Retina (tissue), 1 donor: ENCODE measurements around the gene PAK5.

ENCODE experiments used
- DNase-seq: peaks from one replicate; pipeline ENCODE4 v3.0.0-alpha.2; 2016

Gene PAK5

GRCh38 chr20:9574181-9574580 lies 264.7 kb downstream of the PAK5 start:
- no peak for DNase-seq

DNA sequence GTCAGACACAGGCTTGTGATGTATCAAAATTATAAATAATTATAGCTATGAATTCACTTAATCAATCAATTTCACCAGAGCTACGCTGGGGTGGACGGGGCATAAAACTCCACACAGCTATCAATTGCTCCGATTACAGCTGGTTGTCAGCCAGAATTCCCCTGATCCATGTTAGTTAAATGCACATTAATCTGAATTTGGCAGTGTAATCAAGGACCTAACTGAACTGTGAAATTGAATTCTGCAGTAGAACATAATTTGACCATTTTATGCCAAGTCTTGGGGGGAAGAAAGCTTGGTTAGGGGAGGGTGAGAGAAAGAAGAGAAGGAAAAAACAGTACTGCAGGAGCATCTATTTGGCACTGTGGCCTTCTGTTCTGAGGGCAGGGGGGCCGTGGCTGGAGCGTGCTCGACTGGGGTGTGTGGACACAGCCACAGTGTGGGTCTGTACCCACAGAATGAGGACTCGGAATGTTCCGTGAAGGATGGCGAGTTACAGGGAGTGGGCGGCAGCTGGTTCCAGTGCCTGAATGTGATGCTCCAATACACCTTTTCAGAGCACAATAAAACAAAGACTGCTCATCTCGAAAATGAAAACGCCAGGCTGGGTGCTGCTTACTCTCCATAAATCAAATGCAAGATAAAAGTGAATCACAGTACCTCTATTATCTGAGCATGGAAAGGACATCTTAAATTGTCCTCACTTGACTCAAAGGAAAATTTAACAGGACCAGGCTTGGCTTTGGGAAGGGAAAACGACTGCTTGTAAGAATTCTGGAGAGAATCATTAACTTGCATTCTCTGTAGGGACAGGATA lies 265.3 kb downstream of the PAK5 start:
- DNase-seq: peak; percentile 83

- peak; percentile 49 for DNase-seq
These were observed 266.2 kb downstream of the PAK5 start for GRCh38 chr20:9572670-9573069.

DNA sequence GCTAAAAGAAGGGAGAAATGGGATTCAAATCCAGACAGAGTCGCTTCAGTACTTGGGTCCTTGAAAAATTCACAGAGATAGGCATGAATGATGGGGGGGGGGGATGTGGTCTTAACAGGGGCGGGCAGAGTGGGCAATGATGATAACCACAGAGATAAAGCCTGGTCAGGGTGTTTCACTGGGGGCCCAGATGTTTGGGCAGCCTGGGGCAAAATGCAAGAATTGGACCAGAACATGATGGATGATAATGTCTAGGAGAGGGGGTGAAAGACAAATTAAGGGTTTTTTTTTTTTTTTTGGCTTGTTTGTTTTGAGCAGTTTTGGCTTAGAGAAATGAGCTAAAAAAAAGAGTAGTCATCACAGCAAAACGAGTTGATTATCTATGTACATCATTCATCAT lies 267.1 kb downstream of the PAK5 start:
- no peak for DNase-seq

DNA sequence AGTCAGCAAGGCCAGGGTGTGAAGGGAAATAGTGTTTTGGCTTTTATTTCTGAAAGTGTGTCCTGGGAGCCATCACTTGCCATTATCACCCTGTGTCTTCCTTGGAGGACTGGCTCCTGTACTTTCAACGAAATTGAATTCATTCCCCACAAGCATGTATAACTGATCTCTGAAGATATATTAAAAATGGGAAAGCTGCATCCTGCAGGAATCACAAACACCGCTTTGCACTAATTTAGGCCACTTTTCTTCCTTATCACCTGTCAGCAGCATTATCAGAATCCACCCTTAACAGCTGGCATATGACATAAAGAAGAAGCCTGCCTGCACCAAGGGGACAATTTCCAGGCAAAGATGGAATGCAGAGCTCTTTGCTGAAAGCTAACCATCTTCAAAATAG lies 268.3 kb downstream of the PAK5 start:
- no peak for DNase-seq

GRCh38 chr20:9566977-9567376 lies 271.9 kb downstream of the PAK5 start:
- DNase-seq: no peak

DNA sequence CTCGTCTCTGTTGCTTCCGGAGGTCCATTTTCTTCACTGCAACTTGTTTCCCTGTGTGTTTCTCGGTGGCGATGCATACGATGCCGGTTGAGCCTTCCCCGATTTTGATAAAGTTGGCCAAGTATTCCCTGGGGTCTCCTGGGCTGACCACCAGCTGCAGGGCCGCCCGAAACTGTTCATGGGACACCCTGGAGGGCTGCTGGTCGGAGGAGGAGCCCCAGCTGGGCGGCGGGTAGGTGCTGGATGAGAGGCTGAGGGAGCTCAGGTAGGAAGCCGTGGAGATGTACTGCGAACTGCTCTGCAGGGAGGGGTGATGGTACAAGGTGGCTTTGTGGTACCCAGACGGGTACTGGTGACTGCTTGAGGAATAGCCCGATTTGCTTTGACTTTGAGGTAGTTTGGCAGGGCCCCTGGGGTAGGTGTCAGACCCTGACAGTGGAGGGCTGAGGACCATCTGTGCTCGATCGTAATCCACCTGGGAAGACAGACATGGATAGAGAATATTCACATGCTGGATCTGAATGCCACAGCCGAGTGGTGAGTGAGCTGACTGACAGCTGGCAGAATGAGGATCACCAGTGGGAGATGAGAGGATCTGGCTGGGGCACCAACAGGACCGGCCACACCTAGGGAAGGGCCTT lies 272.8 kb downstream of the PAK5 start:
- DNase-seq: no peak

DNA sequence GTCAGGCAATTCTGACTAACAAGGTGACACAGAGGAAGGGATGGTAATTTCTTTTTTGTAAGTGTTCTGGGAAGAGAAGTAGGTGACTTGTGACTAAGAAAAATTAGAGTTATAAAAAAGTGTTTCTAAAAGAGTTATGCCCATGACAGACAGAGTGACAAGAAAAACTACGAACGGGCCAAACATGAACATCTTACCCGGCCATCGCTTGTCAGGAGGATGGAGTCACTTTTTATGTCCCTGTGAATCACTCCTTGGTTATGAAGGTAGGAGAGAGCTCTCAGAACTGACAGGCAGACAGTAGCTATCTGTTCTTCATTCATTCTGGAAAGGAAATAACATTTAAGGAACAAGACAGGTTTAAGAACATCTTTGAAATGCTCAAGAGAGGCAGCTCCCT lies 281.5 kb downstream of the PAK5 start:
- no peak for DNase-seq

DNA sequence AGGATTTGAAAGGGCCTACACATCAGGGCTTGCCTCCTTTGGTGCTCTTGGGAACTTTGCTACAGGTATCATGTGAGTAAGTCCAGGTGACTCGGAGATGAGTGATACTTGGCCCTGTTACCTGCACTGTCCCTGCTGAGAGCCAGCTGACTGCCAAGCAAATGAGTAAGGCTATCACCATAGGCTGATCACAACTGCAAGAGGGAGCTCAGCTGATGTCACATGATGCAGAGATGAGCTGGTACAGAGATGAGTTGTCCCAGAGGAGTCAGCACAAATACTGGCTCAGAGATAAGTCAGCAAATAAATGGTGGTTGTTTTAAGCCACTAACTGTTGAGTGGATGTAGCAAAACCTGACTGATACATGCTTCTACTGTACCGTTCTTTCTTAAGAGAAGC lies 283.1 kb downstream of the PAK5 start:
- no peak for DNase-seq

DNA sequence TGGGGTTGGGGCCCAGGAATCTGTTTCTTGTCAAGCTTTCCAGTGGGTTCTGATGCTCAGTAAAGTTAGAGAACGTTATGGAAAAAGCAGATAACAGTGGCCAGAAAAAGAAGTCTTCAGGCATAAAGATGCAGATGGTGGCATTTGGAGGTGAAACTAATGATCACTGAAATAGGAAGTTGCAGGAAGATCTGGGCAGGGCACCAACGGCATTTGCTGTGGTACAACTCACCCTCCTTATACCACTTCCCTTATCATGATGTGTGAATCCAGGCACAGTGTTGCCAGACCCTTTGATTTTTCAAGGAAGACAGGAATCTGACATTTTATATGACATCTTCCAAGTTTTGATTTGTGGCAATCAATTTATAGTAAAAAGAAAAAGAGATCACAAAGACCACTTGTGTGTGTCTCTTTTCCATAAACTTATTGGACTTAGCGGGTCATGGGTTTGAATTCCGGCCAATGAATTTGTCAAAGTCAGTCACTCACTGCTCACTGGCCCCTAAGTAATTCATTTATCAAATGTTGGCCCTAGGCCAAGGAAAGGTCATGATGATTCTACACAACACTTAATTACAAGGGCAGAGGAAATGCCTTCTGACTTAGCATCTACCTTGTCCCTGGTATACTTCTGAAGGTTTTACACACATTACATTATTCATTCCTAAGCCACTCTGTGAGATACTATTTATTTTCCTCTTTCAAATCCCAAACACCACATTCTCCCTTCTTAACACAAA lies 286.9 kb downstream of the PAK5 start:
- DNase-seq: no peak

DNA sequence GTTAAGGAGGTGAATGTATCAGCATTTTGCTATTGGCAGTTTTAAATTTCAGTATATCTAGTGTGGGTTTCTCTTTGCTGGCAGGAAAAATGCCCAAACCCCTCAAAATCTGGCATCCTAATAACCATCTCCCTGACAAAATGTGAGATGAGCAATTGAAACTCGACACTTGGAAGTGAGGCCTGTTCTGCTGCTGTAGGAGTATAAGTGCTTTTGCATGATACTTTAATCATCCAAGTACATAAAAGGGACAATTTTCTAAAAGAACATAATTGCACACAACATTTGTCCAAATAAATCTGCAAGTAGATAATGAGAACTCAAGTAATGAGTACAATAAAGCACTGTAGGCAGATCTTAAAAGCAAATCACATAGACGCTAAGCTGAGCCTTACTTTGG lies 288.0 kb downstream of the PAK5 start:
- DNase-seq: no peak

- DNase-seq: no peak
These were observed 288.6 kb downstream of the PAK5 start for GRCh38 chr20:9550283-9550682.

DNA sequence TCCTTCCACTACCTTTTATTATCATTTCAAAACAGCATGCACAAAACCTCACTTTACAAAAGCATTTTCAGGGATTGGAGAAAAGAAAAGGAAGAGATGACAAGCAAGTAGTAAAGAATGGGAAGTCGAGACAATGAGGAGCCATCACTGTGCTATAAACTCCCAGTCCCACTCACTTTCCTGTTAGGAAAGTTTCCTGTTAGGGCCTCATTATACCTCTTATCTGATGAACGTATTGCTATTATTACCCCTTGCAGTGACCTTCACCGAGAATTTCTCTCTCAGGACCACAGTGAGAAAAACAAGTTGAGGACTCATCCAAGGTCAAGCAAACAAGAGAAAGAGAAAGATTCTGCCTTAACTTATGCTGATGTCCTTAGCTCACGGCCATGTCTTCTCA lies 295.7 kb downstream of the PAK5 start:
- no peak for DNase-seq

GRCh38 chr20:9535449-9535848 lies 303.4 kb downstream of the PAK5 start:
- no peak for DNase-seq

GRCh38 chr20:9534025-9534424 lies 304.9 kb downstream of the PAK5 start:
- DNase-seq: no peak

DNA sequence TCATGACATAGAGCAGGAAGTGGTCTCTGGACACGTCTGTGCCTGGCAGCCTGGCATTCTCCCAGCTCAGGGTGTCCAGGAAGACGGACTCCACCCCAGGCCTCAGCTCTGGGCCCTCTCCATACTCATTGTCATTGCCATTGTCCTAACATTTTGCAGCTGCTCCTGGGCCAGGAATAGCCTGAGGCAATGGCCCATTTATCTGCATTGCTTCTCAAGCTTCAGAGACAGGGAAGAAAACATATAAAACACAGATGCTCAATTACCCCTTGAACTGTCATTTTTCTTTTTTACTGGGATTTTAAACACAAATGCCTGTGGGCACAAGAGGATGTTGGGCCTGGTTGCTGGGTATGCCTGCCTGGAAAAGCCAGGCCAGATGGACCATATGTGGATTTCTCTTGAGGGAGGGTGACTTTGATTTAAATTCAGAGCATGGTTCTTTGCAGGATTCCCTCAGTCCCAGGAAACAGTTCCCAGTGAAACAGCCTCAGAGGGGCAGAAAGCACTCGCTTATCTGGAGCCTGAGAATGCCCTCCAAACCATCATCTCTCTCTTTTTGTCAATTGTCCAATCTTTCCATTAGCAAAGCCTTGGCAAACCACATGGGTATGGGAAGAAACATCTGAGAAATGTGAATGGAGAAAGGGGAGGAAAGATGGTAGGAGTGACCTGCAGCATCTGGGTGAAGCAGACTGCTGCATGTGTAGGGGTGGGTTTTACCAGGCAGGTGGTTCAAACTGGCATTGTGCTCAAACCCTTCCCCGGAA lies 306.6 kb downstream of the PAK5 start:
- DNase-seq: peak; percentile 44

DNA sequence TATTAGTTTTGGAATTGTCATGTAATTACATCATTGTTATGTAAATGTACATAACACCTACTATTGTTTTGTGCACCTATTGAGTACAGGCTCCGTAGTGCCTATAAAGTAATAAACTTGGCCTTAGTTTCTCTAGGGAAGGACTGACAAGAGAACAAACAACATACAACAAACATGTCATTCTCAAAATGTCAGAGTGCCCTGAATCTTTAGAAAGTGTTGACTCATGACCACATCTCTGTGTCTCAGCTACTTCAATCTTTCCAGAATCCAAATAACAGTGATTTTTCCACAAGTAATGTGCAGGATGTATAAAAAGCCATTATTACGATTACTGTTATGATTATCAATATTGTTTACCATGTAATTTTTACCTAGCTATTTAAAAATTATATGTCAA lies 307.3 kb downstream of the PAK5 start:
- no peak for DNase-seq

- DNase-seq: no peak
These were observed 315.2 kb downstream of the PAK5 start for GRCh38 chr20:9523636-9524035.

DNA sequence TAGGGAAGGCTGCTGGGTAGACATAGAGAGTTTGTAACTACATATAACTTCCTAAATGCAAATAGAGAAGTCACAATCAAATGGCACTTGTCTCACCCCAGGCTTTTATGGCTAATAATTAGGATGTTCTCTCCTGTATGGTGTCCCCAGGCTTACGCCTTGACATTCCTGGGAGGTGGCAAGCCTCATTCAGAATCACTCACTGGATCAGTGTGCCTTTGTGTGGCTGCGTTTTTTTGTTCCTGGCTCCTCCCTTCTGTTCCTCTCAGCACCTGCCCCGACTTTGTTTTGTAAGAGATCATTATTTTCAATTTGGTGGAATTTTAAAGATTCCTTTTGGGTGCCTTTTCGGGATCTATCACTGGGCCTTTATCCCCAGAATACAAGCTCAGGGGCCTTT lies 318.8 kb downstream of the PAK5 start:
- no peak for DNase-seq

- peak; percentile 27 for DNase-seq
These were observed 320.2 kb downstream of the PAK5 start for GRCh38 chr20:9518576-9519175.

DNA sequence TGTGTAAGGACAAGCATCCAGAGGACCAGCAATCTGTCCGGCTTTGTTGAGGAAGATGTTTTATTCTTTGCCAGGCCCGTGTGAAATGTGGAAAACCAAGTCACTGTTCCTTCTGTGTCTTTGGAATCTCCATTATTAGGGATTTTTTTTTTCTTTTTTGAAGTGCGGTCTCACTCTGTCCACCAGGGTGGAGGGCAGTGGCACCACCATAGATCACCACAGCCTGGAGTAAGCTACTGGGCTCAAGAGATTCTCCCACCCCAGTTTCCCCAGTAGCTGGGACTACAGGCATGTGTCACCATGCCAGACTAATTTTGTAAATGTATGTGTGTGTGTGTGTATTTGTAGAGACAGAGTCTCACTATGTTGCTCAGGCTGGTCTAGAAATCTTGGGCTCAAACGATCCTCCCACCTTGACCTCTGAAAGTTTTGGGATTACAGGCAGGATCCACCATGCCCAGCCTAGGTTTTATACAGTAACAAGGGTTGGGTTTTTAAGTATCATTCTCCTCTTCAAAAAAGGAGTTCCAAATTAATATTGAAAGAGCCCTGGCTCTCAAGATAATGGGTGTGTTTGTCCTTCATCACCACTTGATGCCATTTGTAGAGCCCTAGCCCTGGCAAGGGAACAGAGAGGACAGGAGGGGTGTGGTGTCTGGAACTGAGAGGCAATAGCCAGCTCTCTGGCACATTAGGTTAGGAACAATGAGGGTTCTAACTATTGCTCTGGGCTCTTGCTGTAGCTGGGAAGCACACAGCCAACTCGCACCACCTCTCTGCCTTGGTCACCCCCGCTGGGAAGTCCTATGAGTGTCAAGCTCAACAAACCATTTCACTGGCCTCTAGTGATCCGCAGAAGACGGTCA lies 321.3 kb downstream of the PAK5 start:
- DNase-seq: peak; percentile 9
